K562 (cell line): Measurements from ENCODE around the gene PI4KA. TPM values are rescaled to one million over a fixed set of nuclear protein-coding genes. Genes with fewer than 3 reads are reported as not detected.
A peak's percentile ranks its signal among the peaks of the same experiment; 100 is the strongest.

Source experiments
- ATAC-seq: fragments of 200-7000 bp; cut with Tn5 transposase; 3 replicates; pipeline ENCODE4 v1.9.1; 2020; ENCODE audit warnings: moderate library complexity
- BruUV-seq: library from RNA; stranded (reverse); fragments of 400-500 nt; replicated peaks from 2 replicates; lab custom pipeline; 2021; lab: Mats Ljungman, UMichigan
- CTCF ChIA-PET: fragments of 300-600 bp; formaldehyde crosslinking; extraction: SDS; loops from one replicate; lab custom pipeline; 2021; ENCODE audit warnings: low intra/inter-chr PET ratio; lab: Yijun Ruan, JAX
- POLR2A ChIA-PET: fragments of 300-600, 350-650 bp; sonication (Branson Sonifier 250); formaldehyde crosslinking; extraction: SDS; loops from one replicate; lab custom pipeline; 2021; ENCODE audit warnings: antibody characterized with exemption, inconsistent platforms; lab: Yijun Ruan, JAX
- DNase-seq, 4 experiments: peaks; one replicate each; pipeline versions ENCODE4 v3.0.0 to v3.0.0-alpha.2; 2011 to 2018; ENCODE audit warnings: low spot score in 3 of 4, mixed read lengths in 3 of 4; ENCODE audit errors: extremely low read depth in 1 of 4
- FAIRE-seq: peaks from 2 replicates; lab custom pipeline; 2011; peaks lifted over from hg19 to GRCh38; lab: Jason Lieb, UNC
- H2AFZ ChIP-seq: 2 replicates; pipeline ENCODE4 v1.6.0; 2011; ENCODE audit warnings: low read depth, low read length, control low read depth, inconsistent platforms
- H3K27ac ChIP-seq: fragments of 200-600 bp; 3 replicates; pipeline ENCODE4 v1.8.0; 2011; ENCODE audit warnings: low read depth, mild to moderate bottlenecking, control low read depth, inconsistent platforms, low read length, moderate library complexity, mixed read lengths; ENCODE audit errors: extremely low read depth
- H3K27me3 ChIP-seq, 2 experiments: fragments of 300-600 bp in 1 of 2; 2 replicates in 1 of 2; 3 replicates in 1 of 2; pipeline versions ENCODE4 v1.6.0 to v1.8.0; 2011; ENCODE audit warnings: inconsistent platforms in 2 of 2, low read length in 2 of 2, mild to moderate bottlenecking in 1 of 2, mixed read lengths in 1 of 2, moderate library complexity in 1 of 2; ENCODE audit not compliant: control insufficient read depth in 2 of 2, insufficient read depth in 2 of 2
- H3K36me3 ChIP-seq: fragments of 300-600 bp; 3 replicates; pipeline ENCODE4 v1.8.0; 2011; ENCODE audit warnings: mild to moderate bottlenecking, low read length, inconsistent platforms; ENCODE audit not compliant: control insufficient read depth, insufficient read depth
- H3K4me1 ChIP-seq, 2 experiments: fragments of 200-600 bp in 1 of 2; replicated peaks in 1 of 2; 2 replicates in 1 of 2; 3 replicates in 1 of 2; pipeline versions ENCODE4 v1.5.1 to v1.8.0; 2011; ENCODE audit warnings: inconsistent platforms in 2 of 2, low read length in 2 of 2, mild to moderate bottlenecking in 1 of 2, mixed read lengths in 1 of 2, moderate library complexity in 1 of 2; ENCODE audit not compliant: control insufficient read depth in 2 of 2, insufficient read depth in 2 of 2
- H3K4me2 ChIP-seq: 2 replicates; pipeline ENCODE4 v1.6.1; 2011; ENCODE audit warnings: low read length, control low read depth, inconsistent platforms, mixed read lengths; ENCODE audit not compliant: insufficient read depth
- H3K4me3 ChIP-seq: fragments of 200-600 bp; sonication (generic), shearing (Covaris generic); 2 replicates; pipeline ENCODE4 v1.5.1; 2016; ENCODE audit warnings: control low read depth, inconsistent platforms
- H3K79me2 ChIP-seq: fragments of 200-600 bp; 3 replicates; pipeline ENCODE4 v1.8.0; 2011; ENCODE audit warnings: low read length, inconsistent platforms; ENCODE audit not compliant: control insufficient read depth, insufficient read depth
- H3K9ac ChIP-seq, 2 experiments: 2 replicates each; pipeline versions ENCODE4 v1.6.0 to v1.6.1; 2011; ENCODE audit warnings: low read depth in 2 of 2, low read length in 2 of 2, control low read depth in 1 of 2, inconsistent platforms in 1 of 2, mild to moderate bottlenecking in 1 of 2, mixed read lengths in 1 of 2; ENCODE audit not compliant: insufficient read depth in 1 of 2
- H3K9me1 ChIP-seq: one replicate; pipeline ENCODE4 v1.6.0; 2011; ENCODE audit warnings: inconsistent platforms, mild to moderate bottlenecking, low read length, moderate library complexity; ENCODE audit not compliant: control insufficient read depth, insufficient read depth
- H3K9me3 ChIP-seq: replicated peaks from 2 replicates; pipeline ENCODE4 v1.5.1; 2011; ENCODE audit warnings: low read depth, low read length, inconsistent platforms; ENCODE audit not compliant: control insufficient read depth, insufficient read depth
- H4K20me1 ChIP-seq: replicated peaks from 2 replicates; pipeline ENCODE4 v1.6.1; 2011; ENCODE audit warnings: low read length, inconsistent platforms, mixed read lengths; ENCODE audit not compliant: control insufficient read depth, insufficient read depth
- BRCA1 ChIP-seq, 2 experiments: fragments of 450-650 bp in 1 of 2; sonication (generic) in 1 of 2; formaldehyde crosslinking in 1 of 2; IDR thresholded peaks; 2 replicates each; pipeline versions ENCODE4 v1.5.0 to v1.6.1; 2017 to 2020; ENCODE audit warnings: mild to moderate bottlenecking in 1 of 2, missing genetic modification reagents in 1 of 2
- CBX2 ChIP-seq: fragments of 200-600 bp; sonication (generic); IDR thresholded peaks from one replicate; pipeline ENCODE4 v1.6.1; 2012; ENCODE audit warnings: mild to moderate bottlenecking, low read length, inconsistent platforms; ENCODE audit not compliant: insufficient read depth, poor library complexity, severe bottlenecking
- CGGBP1 ChIP-seq: fragments of 250-450 bp; sonication (Bioruptor Pico); IDR thresholded peaks from 2 replicates; pipeline ENCODE4 v1.9.0; 2021; ENCODE audit warnings: mild to moderate bottlenecking
- FOXA3 ChIP-seq, 2 experiments: fragments of 450-650 bp in 1 of 2; sonication (generic) in 1 of 2; formaldehyde crosslinking; IDR thresholded peaks in 1 of 2; conservative IDR thresholded peaks in 1 of 2; 2 replicates each; pipeline versions ENCODE4 v1.4.0 to v1.8.0; 2020 to 2022; ENCODE audit warnings: mild to moderate bottlenecking in 2 of 2, missing genetic modification reagents in 1 of 2
- GTF2A2 ChIP-seq: IDR thresholded peaks from 2 replicates; pipeline ENCODE4 v1.6.1; 2016; ENCODE audit warnings: mild to moderate bottlenecking, missing genetic modification characterization, missing compliant biosample characterization
- HLTF ChIP-seq: fragments of 450-650 bp; IDR thresholded peaks from 2 replicates; pipeline ENCODE4 v1.6.1; 2016
- MIER1 ChIP-seq: fragments of 450-650 bp; IDR thresholded peaks from 2 replicates; pipeline ENCODE4 v1.6.1; 2016; ENCODE audit warnings: antibody characterized with exemption, mild to moderate bottlenecking, low read depth
- SAP30 ChIP-seq: fragments of 200-600 bp; sonication (generic); IDR thresholded peaks from 2 replicates; pipeline ENCODE4 v1.6.1; 2012; ENCODE audit warnings: borderline replicate concordance, low read depth, mild to moderate bottlenecking, moderate library complexity, low read length, control low read depth, inconsistent platforms; ENCODE audit not compliant: insufficient read depth, poor library complexity, severe bottlenecking
- SIN3A ChIP-seq, 2 experiments: fragments of 150-350 bp in 1 of 2; IDR thresholded peaks; 2 replicates each; pipeline ENCODE4 v1.6.1; 2011 to 2016; ENCODE audit warnings: borderline replicate concordance in 2 of 2, low read depth in 2 of 2, low read length in 2 of 2, mild to moderate bottlenecking in 2 of 2, moderate library complexity in 2 of 2; ENCODE audit not compliant: control insufficient read depth in 1 of 2
- SOX6 ChIP-seq: fragments of 450-650 bp; IDR thresholded peaks from 2 replicates; pipeline ENCODE4 v1.6.1; 2014; ENCODE audit warnings: mild to moderate bottlenecking
- TCF7L2 ChIP-seq: fragments of 150-350 bp; IDR thresholded peaks from 2 replicates; pipeline ENCODE4 v1.6.1; 2016; ENCODE audit warnings: low read depth, mild to moderate bottlenecking, low read length, moderate library complexity
- ZBED1 ChIP-seq: IDR thresholded peaks from 2 replicates; pipeline ENCODE4 v1.6.1; 2014
- ZNF143 ChIP-seq: sonication (generic); formaldehyde crosslinking; IDR thresholded peaks from 2 replicates; pipeline ENCODE4 v1.9.0; 2022; ENCODE audit warnings: mild to moderate bottlenecking, missing genetic modification reagents
- ZNF324 ChIP-seq: fragments of 250-450 bp; sonication (Bioruptor Pico); IDR thresholded peaks from 2 replicates; pipeline ENCODE4 v1.4.0; 2020; ENCODE audit warnings: mild to moderate bottlenecking
- ZNF639 ChIP-seq, 2 experiments: fragments of 200-800 bp in 1 of 2; sonication (Bioruptor generic) in 1 of 2; sonication (generic) in 1 of 2; formaldehyde crosslinking in 1 of 2; IDR thresholded peaks in 1 of 2; conservative IDR thresholded peaks in 1 of 2; 2 replicates each; pipeline versions ENCODE4 v1.5.0 to v1.6.1; 2016 to 2020; ENCODE audit warnings: missing compliant biosample characterization in 1 of 2, missing genetic modification characterization in 1 of 2, missing genetic modification reagents in 1 of 2
- WGBS: fragments of 100-300 bp; shearing (Covaris generic); methylation state at CpG from one replicate; pipeline ENCODE4 v1.1.6; 2016; ENCODE audit warnings: low coverage, mixed read lengths; ENCODE audit not compliant: insufficient coverage; ENCODE audit errors: missing lambda C conversion rate; 5-methylcytosine and 5-hydroxymethylcytosine counted together
- in situ Hi-C: fragments of 300-500 bp; cut with MboI; formaldehyde crosslinking; loops from 4 replicates; pipeline ENCODE4 v1.15.0; 2018; ENCODE audit warnings: inconsistent platforms, mixed read lengths
- intact Hi-C: fragments of 100-400 bp; cut with micrococcal nuclease; formaldehyde crosslinking; loops from 2 replicates; pipeline ENCODE4 v1.14.2; 2022
- polyA plus RNA-seq, 8 experiments: library from polyadenylated mRNA; depleted of rRNA in 4 of 8; stranded (reverse) in 5 of 8; unstranded in 3 of 8; fragments of >200 nt; fragmentation: Nextera tagmentation in 2 of 8; fragmentation: Illumina TruSeq in 1 of 8; extraction: Ambion mirVana in 2 of 8; extraction: Trizol in 1 of 8; gene quantifications; 2 replicates each; pipeline versions ENCODE4 v1.2.1 to v1.2.3, GENCODE V29; 2011 to 2014; ENCODE audit warnings: inconsistent platforms in 1 of 8, missing spikeins in 1 of 8
- total RNA-seq, 7 experiments: library from RNA; depleted of rRNA in 6 of 7; stranded (reverse); fragments of >200 nt in 6 of 7; fragmentation: Illumina TruSeq in 2 of 7; extraction: Trizol in 2 of 7; gene quantifications; 2 replicates each; pipeline versions ENCODE4 v1.2.1 to v1.2.3, GENCODE V29; 2011 to 2021; ENCODE audit warnings: low replicate concordance in 1 of 7
- TF ChIP-seq, protein P1 (sequence below): fragments of 250-450 bp; sonication (Bioruptor Pico); IDR thresholded peaks from 2 replicates; pipeline ENCODE4 v1.8.0; 2021; ENCODE audit warnings: mild to moderate bottlenecking, moderate library complexity
- TF ChIP-seq, protein P2 (sequence below): fragments of 250-450 bp; sonication (Bioruptor Pico); IDR thresholded peaks from 2 replicates; pipeline ENCODE4 v1.8.0; 2022; ENCODE audit warnings: moderate library complexity, mild to moderate bottlenecking, inconsistent platforms

The PI4KA gene
- total and polyA plus RNA-seq, 9 of the 15 experiments (the other 6 are each of a cell fraction or from before 2014, with no cell fraction given): 7.3 to 187 (median 84.7) TPM

DNA sequence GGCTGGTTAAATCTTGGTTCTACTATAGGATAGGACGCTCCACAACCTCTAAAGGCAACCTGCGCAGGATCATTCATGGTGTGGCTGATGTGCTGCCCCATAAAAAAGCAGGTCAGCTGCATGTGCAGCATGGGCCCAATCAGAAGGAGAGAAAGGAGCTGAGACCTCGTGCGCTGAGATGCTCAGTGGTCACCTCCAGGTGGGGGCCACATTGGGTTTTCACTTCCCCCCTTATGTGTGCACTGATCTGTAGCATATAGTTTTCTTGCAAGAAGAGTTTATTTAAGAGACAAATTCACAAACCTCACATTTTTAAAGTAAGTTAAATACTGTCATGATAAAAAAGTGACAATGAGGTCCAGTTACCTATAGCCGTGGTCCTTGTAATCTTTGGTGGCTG is 60.4 kb downstream of the PI4KA start (continued):
- TF ChIP-seq, protein P1, sequence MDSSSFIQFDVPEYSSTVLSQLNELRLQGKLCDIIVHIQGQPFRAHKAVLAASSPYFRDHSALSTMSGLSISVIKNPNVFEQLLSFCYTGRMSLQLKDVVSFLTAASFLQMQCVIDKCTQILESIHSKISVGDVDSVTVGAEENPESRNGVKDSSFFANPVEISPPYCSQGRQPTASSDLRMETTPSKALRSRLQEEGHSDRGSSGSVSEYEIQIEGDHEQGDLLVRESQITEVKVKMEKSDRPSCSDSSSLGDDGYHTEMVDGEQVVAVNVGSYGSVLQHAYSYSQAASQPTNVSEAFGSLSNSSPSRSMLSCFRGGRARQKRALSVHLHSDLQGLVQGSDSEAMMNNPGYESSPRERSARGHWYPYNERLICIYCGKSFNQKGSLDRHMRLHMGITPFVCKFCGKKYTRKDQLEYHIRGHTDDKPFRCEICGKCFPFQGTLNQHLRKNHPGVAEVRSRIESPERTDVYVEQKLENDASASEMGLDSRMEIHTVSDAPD (CRISPR knock-in tag): no peak
- TF ChIP-seq HLTF (no peak), TCF7L2 (no peak), GTF2A2 (tag) (no peak), ZNF324 (CRISPR knock-in tag) (no peak), SOX6 (no peak)

DNA sequence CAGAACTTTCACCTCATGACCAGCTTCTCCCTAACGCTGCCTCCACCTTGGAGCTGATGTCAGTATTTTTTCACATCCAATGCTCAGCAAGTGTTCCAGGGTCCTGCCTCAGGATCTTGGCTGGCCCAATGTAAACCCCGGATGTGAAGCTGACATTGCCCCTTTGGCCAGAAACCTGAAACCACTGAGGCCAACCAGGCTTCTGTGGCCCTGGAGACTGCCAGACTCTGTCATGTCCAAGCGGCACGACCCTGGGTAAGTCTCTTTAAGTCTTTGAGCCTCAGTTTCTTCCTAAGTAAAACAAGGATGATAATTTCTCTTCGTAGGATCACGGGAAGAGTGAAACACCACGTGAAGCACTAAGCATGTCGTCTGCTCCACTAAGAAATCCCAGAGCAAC is 61.9 kb downstream of the PI4KA start:
- FAIRE-seq: no peak
- TF ChIP-seq BRCA1 (IDR thresholded peaks at IDR 0.05) (no peak), BRCA1 (CRISPR knock-in tag; IDR thresholded peaks at IDR 0.05) (peak; percentile 25; the same call in 1 of the 2 replicates), FOXA3 (CRISPR knock-in tag; conservative IDR thresholded peaks at IDR 0.05 in 1 of 2, IDR thresholded peaks at IDR 0.05 in 1 of 2) (peak in 1 of 2 experiments; percentile 36; a peak in 1 of 4 replicates), SAP30 (no peak), CBX2 (no peak), SIN3A (IDR thresholded peaks at IDR 0.05; ENCODE audit: borderline replicate concordance in 2 of 2, control insufficient read depth in 1 of 2, low read depth in 2 of 2, low read length in 2 of 2) (0 out of 4 replicates have a peak, but pooled peaks of 1 of the 2 experiments have one; percentile 4), ZNF639 (CRISPR knock-in tag; conservative IDR thresholded peaks at IDR 0.05 in 1 of 2, IDR thresholded peaks at IDR 0.05 in 1 of 2) (no peak), MIER1 (no peak), CGGBP1 (CRISPR knock-in tag) (no peak), ZNF143 (CRISPR knock-in tag) (no peak), ZBED1 (no peak)
- TF ChIP-seq, protein P2, sequence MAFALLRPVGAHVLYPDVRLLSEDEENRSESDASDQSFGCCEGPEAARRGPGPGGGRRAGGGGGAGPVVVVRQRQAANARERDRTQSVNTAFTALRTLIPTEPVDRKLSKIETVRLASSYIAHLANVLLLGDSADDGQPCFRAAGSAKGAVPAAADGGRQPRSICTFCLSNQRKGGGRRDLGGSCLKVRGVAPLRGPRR (CRISPR knock-in tag): no peak

More for the DNA sequence above, 61.9 kb downstream of the PI4KA start:
- peaks cover 80% of the 10 kb centered on the region for H3K36me3 ChIP-seq
- ChIA-PET POLR2A (interaction anchor here (0.6 to 3.4 kb wide), 12 partner anchors 8 to 95 kb away, joined by 3 to 15 read pairs (median 4); no protein-coding TSS in a partner anchor), CTCF (no interaction called here)
- no peaks in the 10 kb centered on the region for H3K9me3 ChIP-seq
- no peak for ATAC-seq
- H3K4me1 ChIP-seq: 0 out of 5 replicates have a peak, but pooled peaks cover 0 to 3% of the 10 kb centered on the region in 2 experiments
- peaks cover 12% of the 10 kb centered on the region for H3K9me1 ChIP-seq
- no peaks in the 10 kb centered on the region for H3K79me2 ChIP-seq
- H4K20me1 ChIP-seq: 0 out of 2 replicates have a peak, but pooled peaks cover 6% of the 10 kb centered on the region
- intact Hi-C loops (no loop called here), in situ Hi-C loops (loop anchor here (25.0 kb wide), 2 partner anchors 341 to 1959 kb away; no protein-coding TSS in a partner anchor)
- BruUV-seq: no TSS peak
- no peak for DNase-seq
- H3K27me3 ChIP-seq: no peaks in the 10 kb centered on the region
- H3K4me2 ChIP-seq: no peak overlapping the region
- no peak overlapping the region; a peak in 1 of 4 replicates for H3K9ac ChIP-seq
- no peak overlapping the region for H3K4me3 ChIP-seq
- no peak overlapping the region for H2AFZ ChIP-seq
- WGBS: 69% methylated on average over 8 of the region's 8 CpGs
- H3K27ac ChIP-seq: no peak overlapping the region
